K562 (cell line): ENCODE measurements around the gene SIPA1L2. TPM values are rescaled to one million over a fixed set of nuclear protein-coding genes. Genes with fewer than 3 reads are reported as not detected.

Experiments used
- ATAC-seq: fragments of 200-7000 bp; cut with Tn5 transposase; 3 replicates; pipeline ENCODE4 v1.9.1; 2020; ENCODE audit warnings: moderate library complexity
- BruUV-seq: library from RNA; stranded (reverse); fragments of 400-500 nt; replicated peaks from 2 replicates; lab custom pipeline; 2021; lab: Mats Ljungman, UMichigan
- CTCF ChIA-PET: fragments of 300-600 bp; formaldehyde crosslinking; extraction: SDS; loops from one replicate; lab custom pipeline; 2021; ENCODE audit warnings: low intra/inter-chr PET ratio; lab: Yijun Ruan, JAX
- POLR2A ChIA-PET: fragments of 300-600, 350-650 bp; sonication (Branson Sonifier 250); formaldehyde crosslinking; extraction: SDS; loops from one replicate; lab custom pipeline; 2021; ENCODE audit warnings: antibody characterized with exemption, inconsistent platforms; lab: Yijun Ruan, JAX
- DNase-seq, 4 experiments: peaks; one replicate each; pipeline versions ENCODE4 v3.0.0 to v3.0.0-alpha.2; 2011 to 2018; ENCODE audit warnings: low spot score in 3 of 4, mixed read lengths in 3 of 4; ENCODE audit errors: extremely low read depth in 1 of 4
- FAIRE-seq: peaks from 2 replicates; lab custom pipeline; 2011; peaks lifted over from hg19 to GRCh38; lab: Jason Lieb, UNC
- H2AFZ ChIP-seq: 2 replicates; pipeline ENCODE4 v1.6.0; 2011; ENCODE audit warnings: low read depth, low read length, control low read depth, inconsistent platforms
- H3K27ac ChIP-seq: fragments of 200-600 bp; 3 replicates; pipeline ENCODE4 v1.8.0; 2011; ENCODE audit warnings: low read depth, mild to moderate bottlenecking, control low read depth, inconsistent platforms, low read length, moderate library complexity, mixed read lengths; ENCODE audit errors: extremely low read depth
- H3K27me3 ChIP-seq, 2 experiments: fragments of 300-600 bp in 1 of 2; 2 replicates in 1 of 2; 3 replicates in 1 of 2; pipeline versions ENCODE4 v1.6.0 to v1.8.0; 2011; ENCODE audit warnings: inconsistent platforms in 2 of 2, low read length in 2 of 2, mild to moderate bottlenecking in 1 of 2, mixed read lengths in 1 of 2, moderate library complexity in 1 of 2; ENCODE audit not compliant: control insufficient read depth in 2 of 2, insufficient read depth in 2 of 2
- H3K36me3 ChIP-seq: fragments of 300-600 bp; 3 replicates; pipeline ENCODE4 v1.8.0; 2011; ENCODE audit warnings: mild to moderate bottlenecking, low read length, inconsistent platforms; ENCODE audit not compliant: control insufficient read depth, insufficient read depth
- H3K4me1 ChIP-seq, 2 experiments: fragments of 200-600 bp in 1 of 2; replicated peaks in 1 of 2; 2 replicates in 1 of 2; 3 replicates in 1 of 2; pipeline versions ENCODE4 v1.5.1 to v1.8.0; 2011; ENCODE audit warnings: inconsistent platforms in 2 of 2, low read length in 2 of 2, mild to moderate bottlenecking in 1 of 2, mixed read lengths in 1 of 2, moderate library complexity in 1 of 2; ENCODE audit not compliant: control insufficient read depth in 2 of 2, insufficient read depth in 2 of 2
- H3K4me2 ChIP-seq: 2 replicates; pipeline ENCODE4 v1.6.1; 2011; ENCODE audit warnings: low read length, control low read depth, inconsistent platforms, mixed read lengths; ENCODE audit not compliant: insufficient read depth
- H3K4me3 ChIP-seq: fragments of 200-600 bp; sonication (generic), shearing (Covaris generic); 2 replicates; pipeline ENCODE4 v1.5.1; 2016; ENCODE audit warnings: control low read depth, inconsistent platforms
- H3K79me2 ChIP-seq: fragments of 200-600 bp; 3 replicates; pipeline ENCODE4 v1.8.0; 2011; ENCODE audit warnings: low read length, inconsistent platforms; ENCODE audit not compliant: control insufficient read depth, insufficient read depth
- H3K9ac ChIP-seq, 2 experiments: 2 replicates each; pipeline versions ENCODE4 v1.6.0 to v1.6.1; 2011; ENCODE audit warnings: low read depth in 2 of 2, low read length in 2 of 2, control low read depth in 1 of 2, inconsistent platforms in 1 of 2, mild to moderate bottlenecking in 1 of 2, mixed read lengths in 1 of 2; ENCODE audit not compliant: insufficient read depth in 1 of 2
- H3K9me1 ChIP-seq: one replicate; pipeline ENCODE4 v1.6.0; 2011; ENCODE audit warnings: inconsistent platforms, mild to moderate bottlenecking, low read length, moderate library complexity; ENCODE audit not compliant: control insufficient read depth, insufficient read depth
- H3K9me3 ChIP-seq: replicated peaks from 2 replicates; pipeline ENCODE4 v1.5.1; 2011; ENCODE audit warnings: low read depth, low read length, inconsistent platforms; ENCODE audit not compliant: control insufficient read depth, insufficient read depth
- H4K20me1 ChIP-seq: replicated peaks from 2 replicates; pipeline ENCODE4 v1.6.1; 2011; ENCODE audit warnings: low read length, inconsistent platforms, mixed read lengths; ENCODE audit not compliant: control insufficient read depth, insufficient read depth
- CBX3 ChIP-seq, 2 experiments: IDR thresholded peaks; 1 replicate in 1 of 2; 2 replicates in 1 of 2; pipeline ENCODE4 v1.6.1; 2012; ENCODE audit warnings: inconsistent platforms in 2 of 2, low read length in 2 of 2, borderline replicate concordance in 1 of 2, control low read depth in 1 of 2
- EHMT2 ChIP-seq: fragments of 450-650 bp; IDR thresholded peaks from 2 replicates; pipeline ENCODE4 v1.6.1; 2018; ENCODE audit warnings: antibody characterized with exemption
- MECOM ChIP-seq: fragments of 250-450 bp; sonication (Bioruptor Pico); IDR thresholded peaks from 2 replicates; pipeline ENCODE4 v1.8.0; 2022; ENCODE audit warnings: inconsistent platforms
- SMAD2 ChIP-seq: fragments of 150-350 bp; IDR thresholded peaks from 2 replicates; pipeline ENCODE4 v1.6.1; 2014; ENCODE audit warnings: low read depth, mild to moderate bottlenecking, low read length
- SUPT5H ChIP-seq: fragments of 450-650 bp; IDR thresholded peaks from 2 replicates; pipeline ENCODE4 v1.6.1; 2016
- ZNF165 ChIP-seq: fragments of 250-450 bp; sonication (Bioruptor Pico); IDR thresholded peaks from 2 replicates; pipeline ENCODE4 v1.4.0; 2020; ENCODE audit warnings: borderline replicate concordance
- in situ Hi-C: fragments of 300-500 bp; cut with MboI; formaldehyde crosslinking; loops from 4 replicates; pipeline ENCODE4 v1.15.0; 2018; ENCODE audit warnings: inconsistent platforms, mixed read lengths
- intact Hi-C: fragments of 100-400 bp; cut with micrococcal nuclease; formaldehyde crosslinking; loops from 2 replicates; pipeline ENCODE4 v1.14.2; 2022
- polyA plus RNA-seq, 8 experiments: library from polyadenylated mRNA; depleted of rRNA in 4 of 8; stranded (reverse) in 5 of 8; unstranded in 3 of 8; fragments of >200 nt; fragmentation: Nextera tagmentation in 2 of 8; fragmentation: Illumina TruSeq in 1 of 8; extraction: Ambion mirVana in 2 of 8; extraction: Trizol in 1 of 8; gene quantifications; 2 replicates each; pipeline versions ENCODE4 v1.2.1 to v1.2.3, GENCODE V29; 2011 to 2014; ENCODE audit warnings: inconsistent platforms in 1 of 8, missing spikeins in 1 of 8
- total RNA-seq, 7 experiments: library from RNA; depleted of rRNA in 6 of 7; stranded (reverse); fragments of >200 nt in 6 of 7; fragmentation: Illumina TruSeq in 2 of 7; extraction: Trizol in 2 of 7; gene quantifications; 2 replicates each; pipeline versions ENCODE4 v1.2.1 to v1.2.3, GENCODE V29; 2011 to 2021; ENCODE audit warnings: low replicate concordance in 1 of 7
- TF ChIP-seq, protein P1 (sequence below): fragments of 200-800 bp; sonication (Bioruptor generic); IDR thresholded peaks from 2 replicates; pipeline ENCODE4 v1.6.1; 2016; ENCODE audit warnings: missing genetic modification characterization, missing compliant biosample characterization
- TF ChIP-seq, protein P2 (sequence below): fragments of 250-450 bp; sonication (Bioruptor Pico); IDR thresholded peaks from 2 replicates; pipeline ENCODE4 v1.5.0; 2020; ENCODE audit warnings: mild to moderate bottlenecking, borderline replicate concordance
- TF ChIP-seq, protein P3 (sequence below): sonication (generic); formaldehyde crosslinking; IDR thresholded peaks from 2 replicates; pipeline ENCODE4 v1.8.1; 2023; ENCODE audit warnings: mild to moderate bottlenecking, missing genetic modification reagents

SIPA1L2 gene
- total and polyA plus RNA-seq, 9 of the 15 experiments (the other 6 are each of a cell fraction or from before 2014, with no cell fraction given) = 0.04 to 0.22 (median 0.06) TPM; not detected in 5

DNA sequence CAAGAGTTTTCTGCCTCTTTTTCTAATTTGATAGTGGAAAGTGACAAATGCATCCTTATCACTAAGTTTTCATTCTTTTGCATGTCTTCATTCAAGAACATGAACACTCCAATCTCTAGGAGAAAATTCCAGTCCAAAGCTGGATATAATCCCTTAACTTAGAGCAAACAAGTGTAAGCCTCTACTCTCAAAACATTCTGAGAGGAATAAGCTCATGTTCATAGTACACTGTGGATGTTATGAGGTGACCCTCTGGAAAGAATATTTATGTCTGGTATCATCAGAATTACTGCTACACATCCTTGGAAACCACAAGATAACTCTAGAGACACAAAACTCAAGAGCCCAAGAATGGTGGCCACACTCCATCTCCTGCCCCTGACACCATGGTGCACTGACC is 15.1 kb downstream of the SIPA1L2 start:
- H3K9ac ChIP-seq = no peak overlapping the region
- CTCF ChIA-PET = no interaction called here
- no peak overlapping the region for H3K4me3 ChIP-seq
- H3K4me1 ChIP-seq = no peaks in the 10 kb centered on the region
- no peaks in the 10 kb centered on the region for H3K79me2 ChIP-seq
- POLR2A ChIA-PET = no interaction called here
- H3K27me3 ChIP-seq = no peaks in the 10 kb centered on the region
- no peaks in the 10 kb centered on the region for H3K9me1 ChIP-seq
- no peaks in the 10 kb centered on the region for H4K20me1 ChIP-seq
- no peak overlapping the region for H2AFZ ChIP-seq
- ATAC-seq = no peak
- FAIRE-seq = no peak
- no peaks in the 10 kb centered on the region for H3K36me3 ChIP-seq
- intact Hi-C loops (no loop called here), in situ Hi-C loops (no loop called here)
- no peak for DNase-seq
- TF ChIP-seq CBX3 (IDR thresholded peaks at IDR 0.05; ENCODE audit: borderline replicate concordance in 1 of 2, low read length in 2 of 2) (no peak), MECOM (no peak), SMAD2 (no peak), SUPT5H (no peak), EHMT2 (no peak), ZNF165 (CRISPR knock-in tag) (no peak)
- TF ChIP-seq, protein P1, sequence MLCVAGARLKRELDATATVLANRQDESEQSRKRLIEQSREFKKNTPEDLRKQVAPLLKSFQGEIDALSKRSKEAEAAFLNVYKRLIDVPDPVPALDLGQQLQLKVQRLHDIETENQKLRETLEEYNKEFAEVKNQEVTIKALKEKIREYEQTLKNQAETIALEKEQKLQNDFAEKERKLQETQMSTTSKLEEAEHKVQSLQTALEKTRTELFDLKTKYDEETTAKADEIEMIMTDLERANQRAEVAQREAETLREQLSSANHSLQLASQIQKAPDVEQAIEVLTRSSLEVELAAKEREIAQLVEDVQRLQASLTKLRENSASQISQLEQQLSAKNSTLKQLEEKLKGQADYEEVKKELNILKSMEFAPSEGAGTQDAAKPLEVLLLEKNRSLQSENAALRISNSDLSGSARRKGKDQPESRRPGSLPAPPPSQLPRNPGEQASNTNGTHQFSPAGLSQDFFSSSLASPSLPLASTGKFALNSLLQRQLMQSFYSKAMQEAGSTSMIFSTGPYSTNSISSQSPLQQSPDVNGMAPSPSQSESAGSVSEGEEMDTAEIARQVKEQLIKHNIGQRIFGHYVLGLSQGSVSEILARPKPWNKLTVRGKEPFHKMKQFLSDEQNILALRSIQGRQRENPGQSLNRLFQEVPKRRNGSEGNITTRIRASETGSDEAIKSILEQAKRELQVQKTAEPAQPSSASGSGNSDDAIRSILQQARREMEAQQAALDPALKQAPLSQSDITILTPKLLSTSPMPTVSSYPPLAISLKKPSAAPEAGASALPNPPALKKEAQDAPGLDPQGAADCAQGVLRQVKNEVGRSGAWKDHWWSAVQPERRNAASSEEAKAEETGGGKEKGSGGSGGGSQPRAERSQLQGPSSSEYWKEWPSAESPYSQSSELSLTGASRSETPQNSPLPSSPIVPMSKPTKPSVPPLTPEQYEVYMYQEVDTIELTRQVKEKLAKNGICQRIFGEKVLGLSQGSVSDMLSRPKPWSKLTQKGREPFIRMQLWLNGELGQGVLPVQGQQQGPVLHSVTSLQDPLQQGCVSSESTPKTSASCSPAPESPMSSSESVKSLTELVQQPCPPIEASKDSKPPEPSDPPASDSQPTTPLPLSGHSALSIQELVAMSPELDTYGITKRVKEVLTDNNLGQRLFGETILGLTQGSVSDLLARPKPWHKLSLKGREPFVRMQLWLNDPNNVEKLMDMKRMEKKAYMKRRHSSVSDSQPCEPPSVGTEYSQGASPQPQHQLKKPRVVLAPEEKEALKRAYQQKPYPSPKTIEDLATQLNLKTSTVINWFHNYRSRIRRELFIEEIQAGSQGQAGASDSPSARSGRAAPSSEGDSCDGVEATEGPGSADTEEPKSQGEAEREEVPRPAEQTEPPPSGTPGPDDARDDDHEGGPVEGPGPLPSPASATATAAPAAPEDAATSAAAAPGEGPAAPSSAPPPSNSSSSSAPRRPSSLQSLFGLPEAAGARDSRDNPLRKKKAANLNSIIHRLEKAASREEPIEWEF = no peak
- TF ChIP-seq, protein P2, sequence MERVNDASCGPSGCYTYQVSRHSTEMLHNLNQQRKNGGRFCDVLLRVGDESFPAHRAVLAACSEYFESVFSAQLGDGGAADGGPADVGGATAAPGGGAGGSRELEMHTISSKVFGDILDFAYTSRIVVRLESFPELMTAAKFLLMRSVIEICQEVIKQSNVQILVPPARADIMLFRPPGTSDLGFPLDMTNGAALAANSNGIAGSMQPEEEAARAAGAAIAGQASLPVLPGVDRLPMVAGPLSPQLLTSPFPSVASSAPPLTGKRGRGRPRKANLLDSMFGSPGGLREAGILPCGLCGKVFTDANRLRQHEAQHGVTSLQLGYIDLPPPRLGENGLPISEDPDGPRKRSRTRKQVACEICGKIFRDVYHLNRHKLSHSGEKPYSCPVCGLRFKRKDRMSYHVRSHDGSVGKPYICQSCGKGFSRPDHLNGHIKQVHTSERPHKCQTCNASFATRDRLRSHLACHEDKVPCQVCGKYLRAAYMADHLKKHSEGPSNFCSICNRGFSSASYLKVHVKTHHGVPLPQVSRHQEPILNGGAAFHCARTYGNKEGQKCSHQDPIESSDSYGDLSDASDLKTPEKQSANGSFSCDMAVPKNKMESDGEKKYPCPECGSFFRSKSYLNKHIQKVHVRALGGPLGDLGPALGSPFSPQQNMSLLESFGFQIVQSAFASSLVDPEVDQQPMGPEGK (CRISPR knock-in tag) = no peak
- TF ChIP-seq, protein P3, sequence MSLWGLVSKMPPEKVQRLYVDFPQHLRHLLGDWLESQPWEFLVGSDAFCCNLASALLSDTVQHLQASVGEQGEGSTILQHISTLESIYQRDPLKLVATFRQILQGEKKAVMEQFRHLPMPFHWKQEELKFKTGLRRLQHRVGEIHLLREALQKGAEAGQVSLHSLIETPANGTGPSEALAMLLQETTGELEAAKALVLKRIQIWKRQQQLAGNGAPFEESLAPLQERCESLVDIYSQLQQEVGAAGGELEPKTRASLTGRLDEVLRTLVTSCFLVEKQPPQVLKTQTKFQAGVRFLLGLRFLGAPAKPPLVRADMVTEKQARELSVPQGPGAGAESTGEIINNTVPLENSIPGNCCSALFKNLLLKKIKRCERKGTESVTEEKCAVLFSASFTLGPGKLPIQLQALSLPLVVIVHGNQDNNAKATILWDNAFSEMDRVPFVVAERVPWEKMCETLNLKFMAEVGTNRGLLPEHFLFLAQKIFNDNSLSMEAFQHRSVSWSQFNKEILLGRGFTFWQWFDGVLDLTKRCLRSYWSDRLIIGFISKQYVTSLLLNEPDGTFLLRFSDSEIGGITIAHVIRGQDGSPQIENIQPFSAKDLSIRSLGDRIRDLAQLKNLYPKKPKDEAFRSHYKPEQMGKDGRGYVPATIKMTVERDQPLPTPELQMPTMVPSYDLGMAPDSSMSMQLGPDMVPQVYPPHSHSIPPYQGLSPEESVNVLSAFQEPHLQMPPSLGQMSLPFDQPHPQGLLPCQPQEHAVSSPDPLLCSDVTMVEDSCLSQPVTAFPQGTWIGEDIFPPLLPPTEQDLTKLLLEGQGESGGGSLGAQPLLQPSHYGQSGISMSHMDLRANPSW (CRISPR knock-in tag) = no peak
- BruUV-seq = no TSS peak
- no peak overlapping the region for H3K4me2 ChIP-seq
- no peak overlapping the region for H3K27ac ChIP-seq
- no peaks in the 10 kb centered on the region for H3K9me3 ChIP-seq
